Body of pancreas (tissue), 4 donors: Measurements from ENCODE around the gene RANBP3. TPM values are rescaled to one million over a fixed set of nuclear protein-coding genes. Genes with fewer than 3 reads are reported as not detected.
"Not testable (repeated sequence)": the region's sequence is repeated elsewhere in the genome, so short reads cannot be mapped to it uniquely, and the experiment has no call there.

Source experiments
- ATAC-seq: fragments of 150-250 bp; one replicate; pipeline ENCODE4 v1.9.1; 2016
- DNase-seq, 4 donors: peaks; one replicate each; pipeline ENCODE4 v3.0.0-alpha.2; 2019
- H3K27ac ChIP-seq, 4 donors: fragments of 200-600 bp; sonication (generic); 1 replicate in 3 of 4; 2 replicates in 1 of 4; pipeline versions ENCODE4 v1.5.1 to v1.6.1; 2016 to 2019; ENCODE audit warnings: mild to moderate bottlenecking in 1 of 4, mixed read lengths in 1 of 4, moderate library complexity in 1 of 4
- H3K27me3 ChIP-seq, 2 donors: fragments of 200-600 bp; sonication (generic); one replicate each; pipeline ENCODE4 v1.6.0; 2016; ENCODE audit warnings: mild to moderate bottlenecking in 1 of 2
- H3K36me3 ChIP-seq, 2 donors: fragments of 200-600 bp; sonication (generic); replicated peaks in 1 of 2; 2 replicates each; pipeline ENCODE4 v1.5.1; 2016; ENCODE audit warnings: low read depth in 2 of 2; ENCODE audit not compliant: insufficient read depth in 1 of 2
- H3K4me1 ChIP-seq: fragments of 200-600 bp; sonication (generic); one replicate; pipeline ENCODE4 v1.6.0; 2016
- H3K4me3 ChIP-seq, 2 donors: fragments of 200-600 bp; sonication (generic); 1 replicate in 1 of 2; 2 replicates in 1 of 2; pipeline ENCODE4 v1.5.1; 2016 to 2019
- H3K9me3 ChIP-seq, 3 donors: fragments of 200-600 bp; sonication (generic); 1 replicate in 2 of 3; 2 replicates in 1 of 3; pipeline ENCODE4 v1.5.1; 2016
- POLR2A ChIP-seq, 3 donors: fragments of 450-650 bp; IDR thresholded peaks; one replicate each; pipeline ENCODE4 v1.6.1; 2016; ENCODE audit warnings: antibody characterized with exemption in 3 of 3, mild to moderate bottlenecking in 2 of 3
- WGBS, 2 donors: methylation state at CpG; one replicate each; pipeline ENCODE4 v1.1.5; 2017; 5-methylcytosine and 5-hydroxymethylcytosine counted together
- intact Hi-C: fragments of 100-400 bp; cut with DNase I; formaldehyde crosslinking; loops from one replicate; pipeline ENCODE4 v1.15.1; 2023
- total RNA-seq, 2 donors: library from RNA; depleted of rRNA; stranded (reverse); fragments of >200 nt; gene quantifications; one replicate each; pipeline ENCODE4 v1.1.0, GENCODE V29; 2016
- TF ChIP-seq, protein P1 (sequence below), 7 experiments: fragments of 450-650 bp in 4 of 7; fragments of 200-600 bp in 3 of 7; sonication (generic) in 3 of 7; IDR thresholded peaks; one replicate each; pipeline ENCODE4 v1.5.1; 2016 to 2019; ENCODE audit warnings: antibody characterized with exemption in 7 of 7

RANBP3 gene
- total RNA-seq, 2 donors from 2014 or later = 62.0 to 90.0 TPM

DNA sequence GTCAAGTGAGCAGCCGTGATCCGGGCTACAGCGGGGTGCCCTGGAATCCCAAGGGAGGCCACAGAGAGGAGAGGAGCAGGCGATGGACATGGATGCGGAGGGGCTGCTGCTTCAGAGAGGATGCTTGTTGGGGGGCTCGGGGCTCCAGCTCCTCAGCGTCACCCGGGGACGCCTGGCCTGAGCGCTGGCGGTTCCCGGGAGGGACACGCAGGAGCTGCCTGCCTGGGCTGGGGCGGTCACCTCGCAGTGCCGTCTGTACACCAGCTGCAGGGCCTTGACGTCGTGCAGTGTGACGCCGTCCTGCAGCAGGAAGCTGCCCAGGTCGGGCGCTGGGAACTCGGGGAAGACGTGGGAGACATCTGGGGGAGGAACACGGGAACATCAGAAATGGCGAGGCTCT, 29.9 kb upstream of the RANBP3 start:
- no peaks in the 10 kb centered on the region for H3K27me3 ChIP-seq
- TF ChIP-seq POLR2A (IDR thresholded peaks at IDR 0.05) = no peak
- TF ChIP-seq, protein P1, sequence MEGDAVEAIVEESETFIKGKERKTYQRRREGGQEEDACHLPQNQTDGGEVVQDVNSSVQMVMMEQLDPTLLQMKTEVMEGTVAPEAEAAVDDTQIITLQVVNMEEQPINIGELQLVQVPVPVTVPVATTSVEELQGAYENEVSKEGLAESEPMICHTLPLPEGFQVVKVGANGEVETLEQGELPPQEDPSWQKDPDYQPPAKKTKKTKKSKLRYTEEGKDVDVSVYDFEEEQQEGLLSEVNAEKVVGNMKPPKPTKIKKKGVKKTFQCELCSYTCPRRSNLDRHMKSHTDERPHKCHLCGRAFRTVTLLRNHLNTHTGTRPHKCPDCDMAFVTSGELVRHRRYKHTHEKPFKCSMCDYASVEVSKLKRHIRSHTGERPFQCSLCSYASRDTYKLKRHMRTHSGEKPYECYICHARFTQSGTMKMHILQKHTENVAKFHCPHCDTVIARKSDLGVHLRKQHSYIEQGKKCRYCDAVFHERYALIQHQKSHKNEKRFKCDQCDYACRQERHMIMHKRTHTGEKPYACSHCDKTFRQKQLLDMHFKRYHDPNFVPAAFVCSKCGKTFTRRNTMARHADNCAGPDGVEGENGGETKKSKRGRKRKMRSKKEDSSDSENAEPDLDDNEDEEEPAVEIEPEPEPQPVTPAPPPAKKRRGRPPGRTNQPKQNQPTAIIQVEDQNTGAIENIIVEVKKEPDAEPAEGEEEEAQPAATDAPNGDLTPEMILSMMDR (IDR thresholded peaks at IDR 0.05) = no peak

DNA sequence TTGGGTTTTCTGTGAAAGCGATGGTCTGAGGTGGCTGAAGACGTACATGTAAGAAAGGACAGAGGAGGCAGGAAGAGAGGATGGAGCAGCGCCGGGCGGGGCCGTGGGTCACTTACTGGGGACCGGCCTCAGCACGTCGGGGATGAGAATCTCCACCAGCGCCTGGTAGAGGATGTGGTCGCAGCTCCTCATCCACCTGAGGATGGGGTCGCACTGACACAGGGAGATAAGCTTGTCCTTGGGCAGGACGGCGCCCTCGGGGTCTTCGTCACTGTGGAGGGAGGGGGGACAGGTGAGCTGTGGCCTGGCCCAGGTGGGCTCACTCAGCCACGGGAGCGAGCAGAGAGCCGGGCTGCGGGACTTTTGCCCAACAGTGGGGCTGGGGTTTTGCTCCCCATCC, 29.0 kb upstream of the RANBP3 start:
- no peak for ATAC-seq
- Histone ChIP-seq H3K36me3 (no peaks in the 10 kb centered on the region), H3K27me3 (no peaks in the 10 kb centered on the region), H3K4me1 (no peaks in the 10 kb centered on the region), H3K9me3 (no peaks in the 10 kb centered on the region), H3K4me3 (no peak overlapping the region), H3K27ac (no peak overlapping the region)
- no peak for DNase-seq
- TF ChIP-seq POLR2A (IDR thresholded peaks at IDR 0.05) = no peak
- TF ChIP-seq, protein P1 (IDR thresholded peaks at IDR 0.05) = no peak
- intact Hi-C loops = no loop called here
- 88 to 92% methylated on average over 11 to 20 of the region's 20 CpGs for WGBS, 2 donors

More for the DNA sequence above, 29.9 kb upstream of the RANBP3 start:
- H3K27ac ChIP-seq = no peak overlapping the region
- no peaks in the 10 kb centered on the region for H3K4me1 ChIP-seq
- no peaks in the 10 kb centered on the region for H3K36me3 ChIP-seq
- intact Hi-C loops = no loop called here
- ATAC-seq = no peak
- DNase-seq = no peak
- H3K9me3 ChIP-seq = no peaks in the 10 kb centered on the region
- WGBS, 2 donors = 91 to 92% methylated on average over 26 of the region's 26 CpGs
- H3K4me3 ChIP-seq = no peak overlapping the region

DNA sequence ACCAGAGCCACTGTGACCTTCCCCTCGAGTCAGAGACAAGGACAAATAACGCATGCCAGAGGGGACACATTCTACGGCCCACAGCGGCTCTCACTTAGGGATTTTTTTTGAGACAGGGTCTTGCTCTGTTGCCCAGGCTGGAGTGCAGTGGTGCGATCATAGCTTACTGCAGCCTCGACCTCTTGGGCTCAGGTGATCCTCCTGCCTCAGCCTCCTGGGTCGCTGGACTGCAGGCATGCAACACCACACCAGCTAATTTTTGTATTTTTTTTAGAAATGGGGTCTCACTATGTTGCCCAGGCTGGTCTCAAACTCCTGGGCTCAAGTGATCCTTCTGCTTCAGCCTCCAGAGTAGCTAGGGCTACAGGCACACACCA, 28.1 kb upstream of the RANBP3 start:
- H3K4me3 ChIP-seq, H3K4me1 ChIP-seq, DNase-seq, intact Hi-C loops, H3K27me3 ChIP-seq, H3K9me3 ChIP-seq, H3K36me3 ChIP-seq, H3K27ac ChIP-seq, ATAC-seq: not testable (repeated sequence)
- WGBS, 2 donors = 80 to 82% methylated on average over 5 to 7 of the region's 7 CpGs

DNA sequence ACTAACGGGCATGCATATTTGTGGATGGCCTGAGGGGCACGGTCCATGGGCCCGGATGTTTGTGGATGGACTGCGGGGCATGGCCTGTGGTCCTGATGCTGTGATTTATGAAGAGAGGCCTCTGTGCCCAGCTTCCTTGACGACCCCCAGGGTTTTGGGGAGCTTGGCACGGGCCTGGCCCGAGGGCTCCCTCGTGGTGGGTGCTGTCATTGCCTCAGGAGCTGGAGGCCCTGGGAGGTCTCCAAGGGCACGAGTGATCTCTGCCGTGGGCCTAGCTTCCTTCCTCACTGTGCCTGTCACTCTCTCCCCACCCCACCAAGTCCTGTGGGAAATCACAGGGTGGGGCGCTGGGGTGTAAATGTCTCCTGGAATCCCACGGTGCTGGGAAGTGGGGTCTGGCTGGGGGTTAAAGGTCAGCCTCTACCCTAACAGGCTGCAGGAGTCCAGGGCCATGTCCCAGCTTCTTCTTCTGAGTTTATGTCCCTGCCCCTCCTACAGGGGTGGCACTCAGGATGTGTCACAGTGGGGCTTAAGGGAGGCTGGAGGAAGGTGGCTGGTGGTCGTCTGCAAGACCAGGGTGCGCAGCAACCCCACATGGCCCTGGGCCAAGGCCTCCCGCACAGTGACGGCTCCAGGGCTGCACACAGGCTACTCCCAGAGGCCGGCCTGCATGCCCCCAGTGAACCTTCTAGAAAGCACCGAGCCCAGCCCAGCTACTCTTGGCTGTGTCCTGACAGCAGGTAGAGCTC, 27.6 kb upstream of the RANBP3 start:
- H3K36me3 ChIP-seq = no peaks in the 10 kb centered on the region
- intact Hi-C loops = no loop called here
- TF ChIP-seq, protein P1 (IDR thresholded peaks at IDR 0.05) = no peak
- TF ChIP-seq POLR2A (IDR thresholded peaks at IDR 0.05) = no peak

DNA sequence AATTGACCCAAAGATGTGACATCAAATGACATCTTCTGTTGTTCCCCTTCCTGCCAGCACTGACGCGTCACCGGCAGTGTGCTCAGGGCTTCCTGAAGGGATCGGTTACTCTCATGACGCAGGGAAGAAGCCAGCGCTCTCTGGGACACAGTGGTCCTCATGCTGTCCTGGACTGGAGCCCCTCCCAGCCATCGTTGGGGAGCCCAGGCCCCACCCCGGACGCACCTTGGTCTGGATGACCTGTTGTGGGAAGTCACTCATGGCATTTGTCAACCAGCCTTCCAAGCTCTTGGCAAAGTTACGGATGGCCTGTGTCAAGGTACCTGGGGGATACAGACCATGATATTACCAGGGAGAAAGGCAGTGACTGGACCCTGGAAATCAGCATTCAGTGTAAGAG, 26.0 kb upstream of the RANBP3 start:
- Histone ChIP-seq H3K4me3 (no peak overlapping the region), H3K36me3 (no peaks in the 10 kb centered on the region), H3K27ac (no peak overlapping the region), H3K27me3 (no peaks in the 10 kb centered on the region), H3K4me1 (no peaks in the 10 kb centered on the region), H3K9me3 (no peaks in the 10 kb centered on the region)
- TF ChIP-seq POLR2A (IDR thresholded peaks at IDR 0.05) = no peak
- TF ChIP-seq, protein P1 (IDR thresholded peaks at IDR 0.05) = no peak
- 81 to 85% methylated on average over 7 to 10 of the region's 10 CpGs for WGBS, 2 donors
- DNase-seq = no peak
- no peak for ATAC-seq
- intact Hi-C loops = no loop called here

More for the DNA sequence above, 27.6 kb upstream of the RANBP3 start:
- DNase-seq (no peak), ATAC-seq (no peak)
- Histone ChIP-seq H3K27me3 (no peaks in the 10 kb centered on the region), H3K4me1 (no peaks in the 10 kb centered on the region), H3K27ac (no peak overlapping the region), H3K4me3 (no peak overlapping the region), H3K9me3 (no peaks in the 10 kb centered on the region)
- WGBS, 2 donors = 80 to 83% methylated on average over 5 to 18 of the region's 18 CpGs
